Epithelial cell of proximal tubule (primary cell): ENCODE measurements around the gene B4GALT7. TPM values are rescaled to one million over a fixed set of nuclear protein-coding genes. Genes with fewer than 3 reads are reported as not detected.

Experiments
- DNase-seq: peaks from one replicate; pipeline ENCODE4 v3.0.0-alpha.2; 2011; ENCODE audit warnings: low read depth
- H3K4me3 ChIP-seq: 2 replicates; pipeline ENCODE4 v1.5.1; 2011; ENCODE audit warnings: low read depth, mild to moderate bottlenecking, low read length
- total RNA-seq: library from RNA; depleted of rRNA; stranded (reverse); fragments of >200 nt; gene quantifications from 2 replicates; pipeline ENCODE4 v1.2.3, GENCODE V29; 2015
- TF ChIP-seq, protein P1 (sequence below): conservative IDR thresholded peaks from 2 replicates; pipeline ENCODE4 v1.5.1; 2012; ENCODE audit warnings: low read depth, mild to moderate bottlenecking, low read length

B4GALT7 gene
- total RNA-seq, 1 donor from 2014 or later = 31.5 TPM

DNA sequence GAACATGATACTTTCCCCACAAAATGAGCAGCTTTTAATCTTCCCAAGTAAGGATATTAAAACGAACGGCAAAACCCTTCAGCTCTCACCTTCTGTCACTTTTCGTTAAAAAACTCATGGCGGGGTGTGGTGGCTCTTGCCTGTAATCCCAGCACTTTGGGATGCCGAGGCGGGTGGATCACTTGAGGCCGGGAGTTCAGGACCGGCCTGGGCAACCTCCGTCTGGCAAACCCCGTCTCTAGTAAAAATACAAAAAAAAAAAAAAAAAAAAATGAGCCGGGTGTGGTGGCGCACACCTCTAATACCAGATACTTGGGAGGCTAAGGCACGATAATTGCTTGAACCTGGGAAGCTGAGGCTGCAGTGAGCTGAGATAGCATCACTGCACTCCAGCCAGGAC, 7.0 kb upstream of the B4GALT7 start:
- peak overlapping the region; percentile 97 for H3K4me3 ChIP-seq
- TF ChIP-seq, protein P1, sequence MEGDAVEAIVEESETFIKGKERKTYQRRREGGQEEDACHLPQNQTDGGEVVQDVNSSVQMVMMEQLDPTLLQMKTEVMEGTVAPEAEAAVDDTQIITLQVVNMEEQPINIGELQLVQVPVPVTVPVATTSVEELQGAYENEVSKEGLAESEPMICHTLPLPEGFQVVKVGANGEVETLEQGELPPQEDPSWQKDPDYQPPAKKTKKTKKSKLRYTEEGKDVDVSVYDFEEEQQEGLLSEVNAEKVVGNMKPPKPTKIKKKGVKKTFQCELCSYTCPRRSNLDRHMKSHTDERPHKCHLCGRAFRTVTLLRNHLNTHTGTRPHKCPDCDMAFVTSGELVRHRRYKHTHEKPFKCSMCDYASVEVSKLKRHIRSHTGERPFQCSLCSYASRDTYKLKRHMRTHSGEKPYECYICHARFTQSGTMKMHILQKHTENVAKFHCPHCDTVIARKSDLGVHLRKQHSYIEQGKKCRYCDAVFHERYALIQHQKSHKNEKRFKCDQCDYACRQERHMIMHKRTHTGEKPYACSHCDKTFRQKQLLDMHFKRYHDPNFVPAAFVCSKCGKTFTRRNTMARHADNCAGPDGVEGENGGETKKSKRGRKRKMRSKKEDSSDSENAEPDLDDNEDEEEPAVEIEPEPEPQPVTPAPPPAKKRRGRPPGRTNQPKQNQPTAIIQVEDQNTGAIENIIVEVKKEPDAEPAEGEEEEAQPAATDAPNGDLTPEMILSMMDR = no peak
- no peak for DNase-seq

DNA sequence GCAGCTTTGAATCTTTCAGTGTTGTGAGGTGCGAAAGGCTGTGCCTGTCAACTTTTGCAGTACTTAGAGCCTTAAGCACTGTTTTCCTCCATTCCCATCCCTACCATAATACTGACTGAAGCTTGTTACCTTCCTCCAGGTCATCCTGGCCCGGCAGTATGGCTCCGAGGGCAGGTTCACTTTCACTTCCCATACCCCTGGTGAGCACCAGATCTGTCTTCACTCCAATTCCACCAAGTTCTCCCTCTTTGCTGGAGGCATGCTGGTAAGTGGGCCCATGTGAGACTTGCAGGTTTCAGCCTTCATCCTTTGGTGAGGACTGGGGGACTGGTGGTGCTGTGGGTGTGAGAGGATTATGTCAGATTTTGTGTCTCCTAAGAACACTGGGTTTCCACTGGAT, 6.4 kb upstream of the B4GALT7 start:
- no peak for DNase-seq
- H3K4me3 ChIP-seq = no peak overlapping the region
- TF ChIP-seq, protein P1 = no peak

DNA sequence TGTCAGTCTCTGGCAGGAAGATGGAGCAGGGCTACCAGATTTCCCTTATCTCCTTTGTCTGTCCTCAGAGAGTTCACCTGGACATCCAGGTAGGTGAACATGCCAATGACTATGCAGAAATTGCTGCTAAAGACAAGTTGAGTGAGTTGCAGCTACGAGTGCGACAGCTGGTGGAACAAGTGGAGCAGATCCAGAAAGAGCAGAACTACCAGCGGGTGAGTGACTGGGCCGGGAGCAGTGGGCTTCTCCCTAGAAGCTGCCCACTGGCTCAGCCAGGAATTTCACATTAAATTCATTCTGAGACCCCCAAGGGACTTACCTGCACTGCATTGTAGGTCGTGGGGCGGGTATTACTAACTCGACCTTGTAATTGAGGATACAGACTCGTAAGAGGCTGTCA, 5.9 kb upstream of the B4GALT7 start:
- no peak for DNase-seq
- TF ChIP-seq, protein P1 = no peak
- no peak overlapping the region for H3K4me3 ChIP-seq

DNA sequence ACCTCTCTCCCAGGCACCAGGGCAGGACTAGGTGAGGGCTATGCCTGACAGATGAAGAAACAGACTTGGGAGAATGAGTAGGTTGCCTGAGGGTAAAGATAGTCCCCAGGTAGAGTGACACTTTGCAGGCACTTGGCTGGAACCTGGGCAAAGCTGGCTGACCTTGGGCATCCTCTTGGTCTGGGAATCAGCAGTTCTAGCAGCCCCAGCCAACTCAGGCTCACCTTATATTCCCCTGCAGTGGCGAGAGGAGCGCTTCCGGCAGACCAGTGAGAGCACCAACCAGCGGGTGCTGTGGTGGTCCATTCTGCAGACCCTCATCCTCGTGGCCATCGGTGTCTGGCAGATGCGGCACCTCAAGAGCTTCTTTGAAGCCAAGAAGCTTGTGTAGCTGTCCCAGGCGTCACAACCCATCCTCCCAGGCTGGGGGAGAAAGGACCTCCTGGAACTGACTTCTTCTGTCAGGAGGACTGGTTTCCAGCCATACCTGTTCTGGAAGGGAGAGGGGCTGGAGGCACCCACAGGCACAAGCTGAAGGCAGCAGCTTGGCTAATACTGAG, 4.8 kb upstream of the B4GALT7 start:
- H3K4me3 ChIP-seq = no peak overlapping the region
- no peak for DNase-seq
- TF ChIP-seq, protein P1 = no peak

DNA sequence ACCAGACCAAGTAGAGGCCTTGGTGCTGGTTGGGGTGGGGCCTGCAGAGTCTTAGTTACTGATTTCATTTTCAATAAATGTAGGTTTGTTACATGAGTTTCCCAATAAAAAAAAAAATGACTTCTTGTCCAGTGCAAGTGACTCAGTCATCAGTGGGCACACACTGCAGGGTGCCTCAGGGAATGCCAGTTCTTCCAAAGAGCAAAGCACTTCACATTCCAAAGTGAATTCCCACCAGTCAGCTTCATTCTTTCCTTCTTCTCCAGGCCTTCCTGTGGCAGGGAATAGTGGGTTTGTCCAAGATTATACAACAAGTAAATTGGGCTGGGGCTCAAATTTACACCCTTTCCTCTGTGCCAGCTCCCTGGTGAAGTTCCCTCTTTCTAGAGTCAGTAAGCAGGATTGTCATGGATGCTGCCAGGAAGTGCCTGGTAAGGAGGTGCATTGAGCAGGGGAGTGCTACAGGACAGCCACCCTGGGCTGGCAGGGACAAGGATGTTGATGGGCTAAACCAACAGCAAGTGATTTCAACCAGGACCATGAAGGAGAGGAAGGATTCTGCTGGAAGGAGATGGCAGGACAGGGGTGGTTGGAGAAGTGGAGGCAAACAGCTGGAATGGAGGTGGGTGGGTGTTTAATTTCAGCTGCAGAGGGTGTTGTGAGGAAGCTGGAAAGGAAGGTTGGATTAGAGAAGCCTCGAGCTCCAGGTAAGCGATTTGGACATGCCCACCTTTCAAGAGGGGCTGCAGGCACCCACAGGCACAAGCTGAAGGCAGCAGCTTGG, 3.7 kb upstream of the B4GALT7 start:
- TF ChIP-seq, protein P1 = no peak
- H3K4me3 ChIP-seq = no peak overlapping the region
- no peak for DNase-seq

DNA sequence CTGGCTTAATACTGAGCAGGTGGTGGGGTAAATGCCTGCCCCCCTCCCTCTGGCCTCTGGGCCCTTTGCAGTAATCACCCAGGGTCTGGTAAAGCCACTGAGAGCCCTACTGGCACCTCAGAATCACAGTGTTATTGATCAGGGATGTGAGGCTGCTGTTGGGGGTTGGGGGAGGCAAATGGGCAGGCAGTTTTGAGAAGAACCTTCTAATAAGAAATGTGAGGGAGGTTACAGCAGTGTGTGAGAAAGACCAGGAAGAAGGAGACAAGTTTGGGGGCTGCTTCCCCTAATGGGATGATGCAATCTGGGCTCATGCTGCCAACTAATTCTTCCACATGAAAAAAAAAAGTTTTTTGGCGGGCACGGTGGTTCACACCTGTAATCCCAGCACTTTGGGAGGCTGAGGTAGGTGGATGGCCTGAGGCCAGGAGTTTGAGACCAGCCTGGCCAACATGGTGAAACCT, 3.1 kb upstream of the B4GALT7 start:
- H3K4me3 ChIP-seq = no peak overlapping the region
- TF ChIP-seq, protein P1 = no peak
- DNase-seq = no peak
